GM12878 (cell line): ENCODE data around the gene RINT1. TPM values are rescaled to one million over a fixed set of nuclear protein-coding genes. Genes with fewer than 3 reads are reported as not detected.

Source experiments
- polyA plus RNA-seq, 11 experiments: library from polyadenylated mRNA; depleted of rRNA in 4 of 11; unstranded in 6 of 11; stranded (reverse) in 5 of 11; fragments of >200 nt; fragmentation: Nextera tagmentation in 4 of 11; fragmentation: Illumina TruSeq in 1 of 11; extraction: Ambion mirVana in 4 of 11; extraction: Trizol in 1 of 11; gene quantifications; 1 replicate in 1 of 11; 2 replicates in 10 of 11; pipeline versions ENCODE4 v1.2.1 to v1.2.3, GENCODE V29; 2011 to 2016; ENCODE audit warnings: inconsistent platforms in 2 of 11, missing spikeins in 2 of 11, low read depth in 1 of 11
- total RNA-seq, 4 experiments: library from RNA; depleted of rRNA in 3 of 4; stranded (reverse); fragments of >200 nt in 3 of 4; fragmentation: Illumina TruSeq in 1 of 4; extraction: Trizol in 1 of 4; gene quantifications; 2 replicates each; pipeline versions ENCODE4 v1.2.1 to v1.2.3, GENCODE V29; 2013 to 2021

The RINT1 gene
- total and polyA plus RNA-seq, 10 of the 15 experiments (the other 5 are each of a cell fraction or from before 2014, with no cell fraction given) = 6.7 to 32.3 (median 17.3) TPM

Other genes starting within 250 kb of the RINT1 start
- gene SRPK2, start 143.3 kb upstream of the RINT1 start, total RNA-seq (2014; rRNA removed) = 23.3 and 26.5 TPM in 2 replicates
- gene SRPK2, start 143.3 kb upstream of the RINT1 start, total RNA-seq (2014; rRNA removed; fragmentation: Illumina TruSeq; extraction: Trizol) = 26.6 and 26.7 TPM in 2 replicates
- gene SRPK2, start 143.3 kb upstream of the RINT1 start, total RNA-seq (2021) = 30.2 and 32.8 TPM in 2 replicates
- 20.4 and 26.5 TPM in 2 replicates for gene SRPK2, start 143.3 kb upstream of the RINT1 start, polyA plus RNA-seq (2011; rRNA removed)
- gene SRPK2, start 143.3 kb upstream of the RINT1 start, polyA plus RNA-seq (2014; fragmentation: Illumina TruSeq; extraction: Trizol) = 25.4 and 25.7 TPM in 2 replicates
- gene SRPK2, start 143.3 kb upstream of the RINT1 start, polyA plus RNA-seq (2014; fragmentation: Nextera tagmentation; extraction: Ambion mirVana) = 10 to 100 TPM; 14.2 to 21.5 TPM
- 12.4 and 13.2 TPM in 2 replicates for gene SRPK2, start 143.3 kb upstream of the RINT1 start, polyA plus RNA-seq (2014; rRNA removed)
- gene SRPK2, start 143.3 kb upstream of the RINT1 start, polyA plus RNA-seq (2016; fragmentation: Nextera tagmentation; extraction: Ambion mirVana) = 10 to 100 TPM; 25.7 to 28.6 TPM
- gene PUS7, start 9.9 kb upstream of the RINT1 start, total RNA-seq (2014; rRNA removed) = 28.5 and 32.1 TPM in 2 replicates
- 28.5 and 29.1 TPM in 2 replicates for gene PUS7, start 9.9 kb upstream of the RINT1 start, total RNA-seq (2014; rRNA removed; fragmentation: Illumina TruSeq; extraction: Trizol)
- 20.4 and 21.8 TPM in 2 replicates for gene PUS7, start 9.9 kb upstream of the RINT1 start, total RNA-seq (2021)
- gene PUS7, start 9.9 kb upstream of the RINT1 start, polyA plus RNA-seq (2011; rRNA removed) = 18.9 and 25.4 TPM in 2 replicates
- gene PUS7, start 9.9 kb upstream of the RINT1 start, polyA plus RNA-seq (2014; fragmentation: Illumina TruSeq; extraction: Trizol) = 25.2 and 32.3 TPM in 2 replicates
- gene PUS7, start 9.9 kb upstream of the RINT1 start, polyA plus RNA-seq (2014; fragmentation: Nextera tagmentation; extraction: Ambion mirVana) = 1 to 10 TPM; 5.6 to 6.7 TPM
- 17.5 and 20.2 TPM in 2 replicates for gene PUS7, start 9.9 kb upstream of the RINT1 start, polyA plus RNA-seq (2014; rRNA removed)
- gene PUS7, start 9.9 kb upstream of the RINT1 start, polyA plus RNA-seq (2016; fragmentation: Nextera tagmentation; extraction: Ambion mirVana) = 10 to 100 TPM; 23.0 to 24.5 TPM
- gene EFCAB10, start 49.3 kb downstream of the RINT1 start, total RNA-seq (2014; rRNA removed) = not detected in 2 replicates
- gene EFCAB10, start 49.3 kb downstream of the RINT1 start, total RNA-seq (2014; rRNA removed; fragmentation: Illumina TruSeq; extraction: Trizol) = not detected in 2 replicates
- gene EFCAB10, start 49.3 kb downstream of the RINT1 start, total RNA-seq (2021) = not detected in 2 replicates
- gene EFCAB10, start 49.3 kb downstream of the RINT1 start, polyA plus RNA-seq (2011; rRNA removed) = 0.07 TPM in 1 of 2 replicates, not detected in the other
- 0.38 TPM in 1 of 2 replicates, not detected in the other for gene EFCAB10, start 49.3 kb downstream of the RINT1 start, polyA plus RNA-seq (2014; fragmentation: Illumina TruSeq; extraction: Trizol)
- gene EFCAB10, start 49.3 kb downstream of the RINT1 start, polyA plus RNA-seq (2014; fragmentation: Nextera tagmentation; extraction: Ambion mirVana) = under 1 TPM; 0.38 to 0.58 TPM
- gene EFCAB10, start 49.3 kb downstream of the RINT1 start, polyA plus RNA-seq (2014; rRNA removed) = 0.13 TPM in 1 of 2 replicates, not detected in the other
- gene EFCAB10, start 49.3 kb downstream of the RINT1 start, polyA plus RNA-seq (2016; fragmentation: Nextera tagmentation; extraction: Ambion mirVana) = 1 to 10 TPM in 1 of 2 experiments, under 1 TPM in 1; 0.50 to 1.0 TPM